GM23338 (cell line): Measurements from ENCODE around the gene ZFHX2.

Experiments used
- CREB1 ChIP-seq: fragments of 250-450 bp; sonication (Bioruptor Pico); IDR thresholded peaks from 2 replicates; pipeline ENCODE4 v1.5.0; 2020; ENCODE audit warnings: low read depth, mild to moderate bottlenecking, moderate library complexity
- ETS1 ChIP-seq: IDR thresholded peaks from 2 replicates; pipeline ENCODE4 v1.6.1; 2016; ENCODE audit warnings: antibody characterized with exemption
- EZH2 ChIP-seq: fragments of 200-600 bp; sonication (generic); IDR thresholded peaks from one replicate; pipeline ENCODE4 v1.8.0; 2017; ENCODE audit warnings: antibody characterized with exemption, mild to moderate bottlenecking, low read depth; ENCODE audit not compliant: unreplicated experiment
- EZH2phosphoT487 ChIP-seq: fragments of 200-600 bp; sonication (generic); IDR thresholded peaks from one replicate; pipeline ENCODE4 v1.8.1; 2018; ENCODE audit warnings: antibody characterized with exemption; ENCODE audit not compliant: unreplicated experiment
- POLR2AphosphoS5 ChIP-seq: IDR thresholded peaks from 2 replicates; pipeline ENCODE4 v1.6.1; 2016; ENCODE audit warnings: antibody characterized with exemption, low read depth
- REST ChIP-seq: IDR thresholded peaks from one replicate; pipeline ENCODE4 v1.6.1; 2018; ENCODE audit warnings: antibody characterized with exemption; ENCODE audit not compliant: unreplicated experiment
- ZNF114 ChIP-seq: fragments of 250-450 bp; sonication (Bioruptor Pico); IDR thresholded peaks from 2 replicates; pipeline ENCODE4 v1.5.0; 2020; ENCODE audit warnings: mild to moderate bottlenecking, moderate library complexity
- ZNF331 ChIP-seq: fragments of 250-450 bp; sonication (Bioruptor Pico); IDR thresholded peaks from 2 replicates; pipeline ENCODE4 v1.5.0; 2020; ENCODE audit warnings: low read depth, mild to moderate bottlenecking, moderate library complexity
- TF ChIP-seq, protein P1 (sequence below): fragments of 250-450 bp; sonication (Bioruptor Pico); IDR thresholded peaks from 2 replicates; pipeline ENCODE4 v1.5.0; 2020; ENCODE audit warnings: mild to moderate bottlenecking, moderate library complexity
- TF ChIP-seq, protein P2 (sequence below), 2 experiments: fragments of 200-600 bp in 1 of 2; sonication (generic) in 1 of 2; conservative IDR thresholded peaks; 2 replicates each; pipeline versions ENCODE4 v1.5.1 to v1.6.1; 2016 to 2017; ENCODE audit warnings: antibody characterized with exemption in 2 of 2, low read depth in 2 of 2, mild to moderate bottlenecking in 2 of 2, moderate library complexity in 1 of 2

GRCh38 chr14:23556700-23557440, 5.3 kb upstream of the ZFHX2 start:
- TF ChIP-seq EZH2 (no peak), ZNF331 (CRISPR knock-in tag) (no peak), CREB1 (CRISPR knock-in tag) (no peak), POLR2AphosphoS5 (no peak), REST (no peak), ETS1 (no peak), EZH2phosphoT487 (no peak), ZNF114 (CRISPR knock-in tag) (no peak)
- TF ChIP-seq, protein P1, sequence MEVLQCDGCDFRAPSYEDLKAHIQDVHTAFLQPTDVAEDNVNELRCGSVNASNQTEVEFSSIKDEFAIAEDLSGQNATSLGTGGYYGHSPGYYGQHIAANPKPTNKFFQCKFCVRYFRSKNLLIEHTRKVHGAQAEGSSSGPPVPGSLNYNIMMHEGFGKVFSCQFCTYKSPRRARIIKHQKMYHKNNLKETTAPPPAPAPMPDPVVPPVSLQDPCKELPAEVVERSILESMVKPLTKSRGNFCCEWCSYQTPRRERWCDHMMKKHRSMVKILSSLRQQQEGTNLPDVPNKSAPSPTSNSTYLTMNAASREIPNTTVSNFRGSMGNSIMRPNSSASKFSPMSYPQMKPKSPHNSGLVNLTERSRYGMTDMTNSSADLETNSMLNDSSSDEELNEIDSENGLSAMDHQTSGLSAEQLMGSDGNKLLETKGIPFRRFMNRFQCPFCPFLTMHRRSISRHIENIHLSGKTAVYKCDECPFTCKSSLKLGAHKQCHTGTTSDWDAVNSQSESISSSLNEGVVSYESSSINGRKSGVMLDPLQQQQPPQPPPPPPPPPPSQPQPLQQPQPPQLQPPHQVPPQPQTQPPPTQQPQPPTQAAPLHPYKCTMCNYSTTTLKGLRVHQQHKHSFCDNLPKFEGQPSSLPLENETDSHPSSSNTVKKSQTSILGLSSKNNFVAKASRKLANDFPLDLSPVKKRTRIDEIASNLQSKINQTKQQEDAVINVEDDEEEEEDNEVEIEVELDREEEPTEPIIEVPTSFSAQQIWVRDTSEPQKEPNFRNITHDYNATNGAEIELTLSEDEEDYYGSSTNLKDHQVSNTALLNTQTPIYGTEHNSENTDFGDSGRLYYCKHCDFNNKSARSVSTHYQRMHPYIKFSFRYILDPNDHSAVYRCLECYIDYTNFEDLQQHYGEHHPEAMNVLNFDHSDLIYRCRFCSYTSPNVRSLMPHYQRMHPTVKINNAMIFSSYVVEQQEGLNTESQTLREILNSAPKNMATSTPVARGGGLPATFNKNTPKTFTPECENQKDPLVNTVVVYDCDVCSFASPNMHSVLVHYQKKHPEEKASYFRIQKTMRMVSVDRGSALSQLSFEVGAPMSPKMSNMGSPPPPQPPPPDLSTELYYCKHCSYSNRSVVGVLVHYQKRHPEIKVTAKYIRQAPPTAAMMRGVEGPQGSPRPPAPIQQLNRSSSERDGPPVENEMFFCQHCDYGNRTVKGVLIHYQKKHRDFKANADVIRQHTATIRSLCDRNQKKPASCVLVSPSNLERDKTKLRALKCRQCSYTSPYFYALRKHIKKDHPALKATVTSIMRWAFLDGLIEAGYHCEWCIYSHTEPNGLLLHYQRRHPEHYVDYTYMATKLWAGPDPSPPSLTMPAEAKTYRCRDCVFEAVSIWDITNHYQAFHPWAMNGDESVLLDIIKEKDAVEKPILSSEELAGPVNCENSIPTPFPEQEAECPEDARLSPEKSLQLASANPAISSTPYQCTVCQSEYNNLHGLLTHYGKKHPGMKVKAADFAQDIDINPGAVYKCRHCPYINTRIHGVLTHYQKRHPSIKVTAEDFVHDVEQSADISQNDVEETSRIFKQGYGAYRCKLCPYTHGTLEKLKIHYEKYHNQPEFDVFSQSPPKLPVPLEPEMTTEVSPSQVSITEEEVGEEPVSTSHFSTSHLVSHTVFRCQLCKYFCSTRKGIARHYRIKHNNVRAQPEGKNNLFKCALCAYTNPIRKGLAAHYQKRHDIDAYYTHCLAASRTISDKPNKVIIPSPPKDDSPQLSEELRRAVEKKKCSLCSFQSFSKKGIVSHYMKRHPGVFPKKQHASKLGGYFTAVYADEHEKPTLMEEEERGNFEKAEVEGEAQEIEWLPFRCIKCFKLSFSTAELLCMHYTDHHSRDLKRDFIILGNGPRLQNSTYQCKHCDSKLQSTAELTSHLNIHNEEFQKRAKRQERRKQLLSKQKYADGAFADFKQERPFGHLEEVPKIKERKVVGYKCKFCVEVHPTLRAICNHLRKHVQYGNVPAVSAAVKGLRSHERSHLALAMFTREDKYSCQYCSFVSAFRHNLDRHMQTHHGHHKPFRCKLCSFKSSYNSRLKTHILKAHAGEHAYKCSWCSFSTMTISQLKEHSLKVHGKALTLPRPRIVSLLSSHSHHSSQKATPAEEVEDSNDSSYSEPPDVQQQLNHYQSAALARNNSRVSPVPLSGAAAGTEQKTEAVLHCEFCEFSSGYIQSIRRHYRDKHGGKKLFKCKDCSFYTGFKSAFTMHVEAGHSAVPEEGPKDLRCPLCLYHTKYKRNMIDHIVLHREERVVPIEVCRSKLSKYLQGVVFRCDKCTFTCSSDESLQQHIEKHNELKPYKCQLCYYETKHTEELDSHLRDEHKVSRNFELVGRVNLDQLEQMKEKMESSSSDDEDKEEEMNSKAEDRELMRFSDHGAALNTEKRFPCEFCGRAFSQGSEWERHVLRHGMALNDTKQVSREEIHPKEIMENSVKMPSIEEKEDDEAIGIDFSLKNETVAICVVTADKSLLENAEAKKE = no peak
- TF ChIP-seq, protein P2, sequence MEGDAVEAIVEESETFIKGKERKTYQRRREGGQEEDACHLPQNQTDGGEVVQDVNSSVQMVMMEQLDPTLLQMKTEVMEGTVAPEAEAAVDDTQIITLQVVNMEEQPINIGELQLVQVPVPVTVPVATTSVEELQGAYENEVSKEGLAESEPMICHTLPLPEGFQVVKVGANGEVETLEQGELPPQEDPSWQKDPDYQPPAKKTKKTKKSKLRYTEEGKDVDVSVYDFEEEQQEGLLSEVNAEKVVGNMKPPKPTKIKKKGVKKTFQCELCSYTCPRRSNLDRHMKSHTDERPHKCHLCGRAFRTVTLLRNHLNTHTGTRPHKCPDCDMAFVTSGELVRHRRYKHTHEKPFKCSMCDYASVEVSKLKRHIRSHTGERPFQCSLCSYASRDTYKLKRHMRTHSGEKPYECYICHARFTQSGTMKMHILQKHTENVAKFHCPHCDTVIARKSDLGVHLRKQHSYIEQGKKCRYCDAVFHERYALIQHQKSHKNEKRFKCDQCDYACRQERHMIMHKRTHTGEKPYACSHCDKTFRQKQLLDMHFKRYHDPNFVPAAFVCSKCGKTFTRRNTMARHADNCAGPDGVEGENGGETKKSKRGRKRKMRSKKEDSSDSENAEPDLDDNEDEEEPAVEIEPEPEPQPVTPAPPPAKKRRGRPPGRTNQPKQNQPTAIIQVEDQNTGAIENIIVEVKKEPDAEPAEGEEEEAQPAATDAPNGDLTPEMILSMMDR (conservative IDR thresholded peaks at IDR 0.05; ENCODE audit: low read depth in 2 of 2) = no peak
